WTC11 (cell line): ENCODE results near the gene SLC24A1. TPM values are rescaled to one million over a fixed set of nuclear protein-coding genes. Genes with fewer than 3 reads are reported as not detected.
"Not testable (repeated sequence)": the region's sequence is repeated elsewhere in the genome, so short reads cannot be mapped to it uniquely, and the experiment has no call there.

Experiments
- ATAC-seq: fragments of 200-7000 bp; cut with Tn5 transposase; 2 replicates; pipeline ENCODE4 v1.10.0; 2021; ENCODE audit warnings: mild to moderate bottlenecking, moderate library complexity
- CTCF ChIA-PET: fragments of 300-600 bp; sonication (Branson Sonifier 250); formaldehyde crosslinking; loops from one replicate; lab custom pipeline; 2021; ENCODE audit warnings: antibody characterized with exemption; lab: Charles Lee
- POLR2A ChIA-PET: fragments of 350-600 bp; sonication (Branson Sonifier 250); formaldehyde crosslinking; loops from one replicate; lab custom pipeline; 2021; ENCODE audit warnings: antibody characterized with exemption; lab: Charles Lee
- DNase-seq: peaks from one replicate; pipeline ENCODE4 v3.0.0; 2021; ENCODE audit warnings: low spot score
- H3K27ac Mint-ChIP-seq: 2 replicates; pipeline ENCODE4 v1.8.0; 2021; ENCODE audit warnings: mixed read lengths
- H3K27me3 Mint-ChIP-seq: 2 replicates; pipeline ENCODE4 v1.8.0; 2021; ENCODE audit warnings: low read depth, mild to moderate bottlenecking, moderate library complexity, mixed read lengths
- H3K36me3 Mint-ChIP-seq: 2 replicates; pipeline ENCODE4 v1.8.0; 2021; ENCODE audit warnings: mixed read lengths
- H3K4me1 Mint-ChIP-seq: 2 replicates; pipeline ENCODE4 v1.8.0; 2022; ENCODE audit warnings: mixed read lengths
- H3K4me3 Mint-ChIP-seq: 2 replicates; pipeline ENCODE4 v1.8.0; 2021; ENCODE audit warnings: mild to moderate bottlenecking, moderate library complexity, mixed read lengths
- H3K9me3 Mint-ChIP-seq: 2 replicates; pipeline ENCODE4 v1.8.0; 2021; ENCODE audit warnings: mixed read lengths
- CTCF ChIP-seq: fragments of 200-600 bp; IDR thresholded peaks from 2 replicates; pipeline ENCODE4 v1.8.0; 2022; ENCODE audit warnings: antibody characterized with exemption
- ELF4 ChIP-seq: sonication (generic); formaldehyde crosslinking; IDR thresholded peaks from 2 replicates; pipeline ENCODE4 v1.8.1; 2022; ENCODE audit warnings: low read depth, mild to moderate bottlenecking, moderate library complexity, missing genetic modification reagents
- ESRRA ChIP-seq: sonication (generic); formaldehyde crosslinking; IDR thresholded peaks from 2 replicates; pipeline ENCODE4 v1.8.1; 2022; ENCODE audit warnings: mild to moderate bottlenecking, missing genetic modification reagents, borderline replicate concordance
- FOXP1 ChIP-seq: sonication (generic); formaldehyde crosslinking; IDR thresholded peaks from 2 replicates; pipeline ENCODE4 v1.8.0; 2022; ENCODE audit warnings: missing genetic modification reagents, mild to moderate bottlenecking, moderate library complexity, borderline replicate concordance
- GTF2I ChIP-seq: fragments of 250-450 bp; sonication (Bioruptor Pico); conservative IDR thresholded peaks from 2 replicates; pipeline ENCODE4 v1.4.0; 2021; ENCODE audit warnings: mild to moderate bottlenecking
- IRF1 ChIP-seq: sonication (generic); formaldehyde crosslinking; IDR thresholded peaks from 2 replicates; pipeline ENCODE4 v1.8.0; 2023; ENCODE audit warnings: missing genetic modification reagents
- MAX ChIP-seq: sonication (generic); formaldehyde crosslinking; IDR thresholded peaks from 2 replicates; pipeline ENCODE4 v1.8.0; 2022; ENCODE audit warnings: mild to moderate bottlenecking, missing genetic modification reagents
- NR1H2 ChIP-seq: sonication (generic); formaldehyde crosslinking; IDR thresholded peaks from 2 replicates; pipeline ENCODE4 v1.9.0; 2021; ENCODE audit warnings: mild to moderate bottlenecking, moderate library complexity, missing genetic modification reagents
- OVOL2 ChIP-seq: fragments of 250-450 bp; sonication (Bioruptor Pico); IDR thresholded peaks from 2 replicates; pipeline ENCODE4 v1.9.0; 2021; ENCODE audit warnings: mild to moderate bottlenecking, borderline replicate concordance
- TCF7 ChIP-seq: sonication (generic); formaldehyde crosslinking; IDR thresholded peaks from 2 replicates; pipeline ENCODE4 v1.8.0; 2022; ENCODE audit warnings: mild to moderate bottlenecking, low read depth, missing genetic modification reagents, moderate library complexity
- ZBTB21 ChIP-seq: sonication (generic); formaldehyde crosslinking; IDR thresholded peaks from 2 replicates; pipeline ENCODE4 v1.8.1; 2023; ENCODE audit warnings: mild to moderate bottlenecking, missing genetic modification reagents, borderline replicate concordance
- ZNF416 ChIP-seq: fragments of 250-450 bp; sonication (Bioruptor Pico); IDR thresholded peaks from 2 replicates; pipeline ENCODE4 v1.9.0; 2021; ENCODE audit warnings: mild to moderate bottlenecking, inconsistent platforms
- ZNF423 ChIP-seq: fragments of 250-450 bp; sonication (Bioruptor Pico); IDR thresholded peaks from 2 replicates; pipeline ENCODE4 v2.1.2; 2022; ENCODE audit warnings: mild to moderate bottlenecking, moderate library complexity
- ZNF512 ChIP-seq: sonication (generic); formaldehyde crosslinking; IDR thresholded peaks from 2 replicates; pipeline ENCODE4 v1.8.1; 2022; ENCODE audit warnings: missing genetic modification reagents, borderline replicate concordance
- ZNF671 ChIP-seq: fragments of 250-450 bp; sonication (Bioruptor Pico); IDR thresholded peaks from 2 replicates; pipeline ENCODE4 v1.8.0; 2021; ENCODE audit warnings: mild to moderate bottlenecking
- ZSCAN18 ChIP-seq: fragments of 250-450 bp; sonication (Bioruptor Pico); IDR thresholded peaks from 2 replicates; pipeline ENCODE4 v2.1.2; 2022; ENCODE audit warnings: mild to moderate bottlenecking, moderate library complexity
- total RNA-seq: library from RNA; stranded (reverse); gene quantifications from 3 replicates; pipeline ENCODE4 v1.2.3, GENCODE V29; 2021

SLC24A1 gene
- total RNA-seq, 1 experiment from 2014 or later = 7.0 TPM

- no peak for TF ChIP-seq ELF4 (CRISPR knock-in tag)
- TF ChIP-seq TCF7 (CRISPR knock-in tag) = no peak
- TF ChIP-seq ZNF423 = no peak
- no peak for TF ChIP-seq ZNF512
These were observed 9.2 kb upstream of the SLC24A1 start (continued) for GRCh38 chr15:65612616-65612946.

- POLR2A ChIA-PET = no interaction called here
- peaks cover 13% of the 10 kb centered on the region for H3K9me3 Mint-ChIP-seq
- no peak for ATAC-seq
- TF ChIP-seq ZNF671 (CRISPR knock-in tag) (no peak), CTCF (no peak), ZBTB21 (CRISPR knock-in tag) (no peak), GTF2I (no peak), NR1H2 (CRISPR knock-in tag) (no peak), ZNF416 (CRISPR knock-in tag) (no peak), MAX (CRISPR knock-in tag) (no peak), FOXP1 (CRISPR knock-in tag) (no peak), ESRRA (CRISPR knock-in tag) (no peak), ZNF423 (no peak), OVOL2 (CRISPR knock-in tag) (no peak), TCF7 (CRISPR knock-in tag) (no peak), IRF1 (CRISPR knock-in tag) (no peak), ZSCAN18 (no peak)
- TF ChIP-seq, all 79 proteins: peak for 0
- H3K4me1 Mint-ChIP-seq = peaks cover 21% of the 10 kb centered on the region
- CTCF ChIA-PET = interaction anchor here (3.2 kb wide), 1 partner anchor 249 kb away, joined by 27 read pairs; no protein-coding TSS in a partner anchor
- DNase-seq = no peak
- H3K4me3 Mint-ChIP-seq = no peak overlapping the region
- H3K27me3 Mint-ChIP-seq = no peaks in the 10 kb centered on the region
- no peaks in the 10 kb centered on the region for H3K36me3 Mint-ChIP-seq
- peak overlapping the region; percentile 36; the same call in 1 of the 2 replicates for H3K27ac Mint-ChIP-seq
These were observed 8.6 kb upstream of the SLC24A1 start for GRCh38 chr15:65612949-65613744.

- H3K4me1 Mint-ChIP-seq = peaks cover 23% of the 10 kb centered on the region
- DNase-seq, H3K27ac Mint-ChIP-seq, POLR2A ChIA-PET, H3K36me3 Mint-ChIP-seq, H3K4me3 Mint-ChIP-seq, ATAC-seq, H3K27me3 Mint-ChIP-seq, CTCF ChIA-PET: not testable (repeated sequence)
- peaks cover 13% of the 10 kb centered on the region for H3K9me3 Mint-ChIP-seq
These were observed 5.9 kb upstream of the SLC24A1 start for GRCh38 chr15:65615887-65616286.
